Progenitor cell of endocrine pancreas (in vitro differentiated cells): ENCODE measurements around the gene EPPIN. TPM values are rescaled to one million over a fixed set of nuclear protein-coding genes. Genes with fewer than 3 reads are reported as not detected.

Experiments used
- DNase-seq: peaks from one replicate; pipeline ENCODE4 v3.0.0; 2021; ENCODE audit warnings: low spot score; ENCODE audit not compliant: unreplicated experiment
- H3K27ac Mint-ChIP-seq: 2 replicates; pipeline ENCODE4 v1.8.0; 2021; ENCODE audit warnings: mild to moderate bottlenecking, moderate library complexity, mixed read lengths
- H3K27me3 Mint-ChIP-seq: 2 replicates; pipeline ENCODE4 v1.8.0; 2021; ENCODE audit warnings: mixed read lengths
- H3K36me3 Mint-ChIP-seq: 2 replicates; pipeline ENCODE4 v1.8.0; 2022; ENCODE audit warnings: mixed read lengths; ENCODE audit not compliant: insufficient read depth
- H3K4me1 Mint-ChIP-seq: 2 replicates; pipeline ENCODE4 v1.8.0; 2021; ENCODE audit warnings: low read depth, mixed read lengths
- H3K4me3 Mint-ChIP-seq: 2 replicates; pipeline ENCODE4 v1.8.0; 2021; ENCODE audit warnings: low read depth, mild to moderate bottlenecking, moderate library complexity, mixed read lengths
- H3K9me3 Mint-ChIP-seq: 2 replicates; pipeline ENCODE4 v1.8.0; 2021; ENCODE audit warnings: low read depth, mixed read lengths
- total RNA-seq: library from RNA; stranded (reverse); gene quantifications from 2 replicates; pipeline ENCODE4 v1.2.1, GENCODE V29; 2021
- TF ChIP-seq, protein P1 (sequence below): fragments of 200-600 bp; sonication (generic); IDR thresholded peaks from one replicate; pipeline ENCODE4 v1.5.0; 2021; ENCODE audit warnings: antibody characterized with exemption, mild to moderate bottlenecking; ENCODE audit not compliant: unreplicated experiment

The EPPIN gene
- total RNA-seq, 1 donor from 2014 or later: not detected

DNA sequence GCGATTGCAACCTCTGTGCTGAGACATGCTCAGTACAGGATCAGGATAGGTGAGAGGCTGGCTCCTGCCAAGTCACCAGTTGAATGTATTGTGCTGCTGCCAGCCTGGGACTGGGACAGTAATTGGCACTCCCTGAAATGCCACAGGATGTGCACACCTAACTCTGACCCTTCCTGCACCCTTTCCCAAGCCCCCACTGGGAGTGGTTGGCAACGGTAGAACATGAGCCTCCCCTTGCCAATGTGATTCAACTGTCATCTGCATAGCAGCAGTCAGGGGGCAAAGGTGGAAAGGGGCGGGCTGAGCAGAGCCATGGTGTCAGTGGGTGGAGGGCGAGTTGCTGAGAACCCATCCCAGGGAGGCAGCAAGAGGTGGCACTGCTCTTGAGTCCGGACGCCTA lies 47.2 kb downstream of the EPPIN start:
- Mint-ChIP-seq H3K4me3 (no peak overlapping the region), H3K9me3 (no peaks in the 10 kb centered on the region), H3K27ac (no peak overlapping the region), H3K4me1 (no peaks in the 10 kb centered on the region), H3K27me3 (peaks cover 26% of the 10 kb centered on the region), H3K36me3 (no peaks in the 10 kb centered on the region)
- TF ChIP-seq, protein P1, sequence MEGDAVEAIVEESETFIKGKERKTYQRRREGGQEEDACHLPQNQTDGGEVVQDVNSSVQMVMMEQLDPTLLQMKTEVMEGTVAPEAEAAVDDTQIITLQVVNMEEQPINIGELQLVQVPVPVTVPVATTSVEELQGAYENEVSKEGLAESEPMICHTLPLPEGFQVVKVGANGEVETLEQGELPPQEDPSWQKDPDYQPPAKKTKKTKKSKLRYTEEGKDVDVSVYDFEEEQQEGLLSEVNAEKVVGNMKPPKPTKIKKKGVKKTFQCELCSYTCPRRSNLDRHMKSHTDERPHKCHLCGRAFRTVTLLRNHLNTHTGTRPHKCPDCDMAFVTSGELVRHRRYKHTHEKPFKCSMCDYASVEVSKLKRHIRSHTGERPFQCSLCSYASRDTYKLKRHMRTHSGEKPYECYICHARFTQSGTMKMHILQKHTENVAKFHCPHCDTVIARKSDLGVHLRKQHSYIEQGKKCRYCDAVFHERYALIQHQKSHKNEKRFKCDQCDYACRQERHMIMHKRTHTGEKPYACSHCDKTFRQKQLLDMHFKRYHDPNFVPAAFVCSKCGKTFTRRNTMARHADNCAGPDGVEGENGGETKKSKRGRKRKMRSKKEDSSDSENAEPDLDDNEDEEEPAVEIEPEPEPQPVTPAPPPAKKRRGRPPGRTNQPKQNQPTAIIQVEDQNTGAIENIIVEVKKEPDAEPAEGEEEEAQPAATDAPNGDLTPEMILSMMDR: no peak
- no peak for DNase-seq

DNA sequence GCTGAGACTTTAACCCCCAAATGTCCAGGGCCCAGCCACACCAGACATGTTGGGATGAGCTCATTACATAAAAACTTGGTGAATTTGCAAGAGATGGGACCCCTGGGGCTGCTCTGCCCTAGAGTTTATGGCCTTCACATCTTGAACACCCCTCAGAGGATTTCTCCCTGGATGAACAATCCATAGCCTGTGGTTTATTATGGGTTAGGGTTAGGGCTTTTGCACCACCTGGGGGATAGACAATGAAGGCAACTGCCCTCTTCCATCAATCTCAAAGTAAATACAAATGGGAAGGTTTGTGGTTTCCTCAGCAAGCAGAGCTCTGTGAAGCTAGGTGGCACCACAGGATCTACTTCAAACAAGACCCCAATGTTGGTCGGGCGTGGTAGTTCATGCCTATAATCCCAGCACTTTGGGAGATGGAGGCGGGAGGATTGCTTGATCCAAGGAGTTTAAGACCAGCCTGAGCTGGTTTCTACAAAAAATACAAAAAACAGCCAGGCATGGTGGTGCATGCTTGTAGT lies 49.2 kb downstream of the EPPIN start:
- no peak overlapping the region for H3K4me3 Mint-ChIP-seq
- no peak for DNase-seq
- H3K9me3 Mint-ChIP-seq: no peaks in the 10 kb centered on the region
- H3K27ac Mint-ChIP-seq: no peak overlapping the region
- H3K4me1 Mint-ChIP-seq: no peaks in the 10 kb centered on the region
- no peaks in the 10 kb centered on the region for H3K36me3 Mint-ChIP-seq
- peaks cover 24% of the 10 kb centered on the region for H3K27me3 Mint-ChIP-seq
- TF ChIP-seq, protein P1: no peak

DNA sequence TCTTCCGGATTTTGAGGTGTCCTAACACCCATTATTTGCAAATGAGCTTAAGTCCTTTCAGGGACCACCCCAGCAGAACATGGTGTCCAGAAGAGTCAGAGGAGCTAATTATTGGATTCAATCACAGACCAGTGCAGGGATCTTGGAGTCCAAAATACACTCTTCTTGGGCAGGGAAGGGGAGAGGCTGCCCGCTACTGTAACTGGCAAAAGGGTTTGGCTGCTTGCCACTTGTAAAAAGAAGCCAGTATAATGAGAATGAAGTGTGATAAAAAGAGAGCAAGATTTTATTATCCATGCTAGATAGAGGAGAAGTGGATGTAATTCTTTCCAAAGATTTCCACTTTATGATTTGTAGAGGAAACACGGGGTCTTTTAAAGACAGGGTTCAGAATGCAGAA lies 51.0 kb downstream of the EPPIN start:
- H3K27me3 Mint-ChIP-seq: peaks cover 23% of the 10 kb centered on the region
- no peaks in the 10 kb centered on the region for H3K36me3 Mint-ChIP-seq
- no peak for DNase-seq
- TF ChIP-seq, protein P1: no peak
- H3K9me3 Mint-ChIP-seq: no peaks in the 10 kb centered on the region
- H3K4me3 Mint-ChIP-seq: no peak overlapping the region
- H3K4me1 Mint-ChIP-seq: no peaks in the 10 kb centered on the region
- peak overlapping the region; percentile 11 for H3K27ac Mint-ChIP-seq

DNA sequence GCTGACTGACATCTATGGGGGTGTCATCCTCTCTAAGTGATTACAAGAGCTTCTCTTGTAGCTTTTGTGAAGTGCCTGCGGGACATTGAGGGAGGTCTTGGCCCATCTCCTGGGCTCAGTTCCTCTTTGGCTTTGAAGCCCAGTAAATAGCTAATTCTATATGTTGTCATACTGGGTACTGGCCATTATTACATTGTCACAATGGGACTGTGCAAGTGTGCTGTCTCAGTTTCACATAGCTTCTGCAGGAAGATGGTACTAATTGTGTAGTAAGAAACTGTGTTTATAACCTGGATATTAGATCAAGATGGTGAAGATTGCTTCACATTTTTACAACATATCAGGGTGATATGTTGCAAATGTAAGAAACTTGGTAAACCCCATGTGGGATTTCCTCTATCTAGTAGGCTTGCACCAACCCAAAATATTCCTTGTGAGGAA lies 51.7 kb downstream of the EPPIN start:
- no peak for DNase-seq
- no peak overlapping the region for H3K27ac Mint-ChIP-seq
- H3K36me3 Mint-ChIP-seq: no peaks in the 10 kb centered on the region
- H3K4me1 Mint-ChIP-seq: no peaks in the 10 kb centered on the region
- TF ChIP-seq, protein P1: no peak
- no peak overlapping the region for H3K4me3 Mint-ChIP-seq
- H3K9me3 Mint-ChIP-seq: no peaks in the 10 kb centered on the region
- H3K27me3 Mint-ChIP-seq: peaks cover 19% of the 10 kb centered on the region

Other genes starting within 250 kb of the EPPIN start
- gene RBPJL, start 240.6 kb downstream of the EPPIN start, total RNA-seq: 1.4 and 1.5 TPM in 2 replicates
- 0.20 TPM in 1 of 2 replicates, not detected in the other for gene MATN4, start 239.1 kb downstream of the EPPIN start, total RNA-seq
- 112 and 121 TPM in 2 replicates for gene SDC4, start 199.0 kb downstream of the EPPIN start, total RNA-seq
- 31.1 and 31.9 TPM in 2 replicates for gene SYS1, start 184.2 kb downstream of the EPPIN start, total RNA-seq
- gene TP53TG5, start 169.1 kb downstream of the EPPIN start, total RNA-seq: not detected in 2 replicates
- gene DBNDD2, start 139.1 kb downstream of the EPPIN start, total RNA-seq: 22.0 and 23.2 TPM in 2 replicates
- gene PIGT, start 131.3 kb downstream of the EPPIN start, total RNA-seq: 85.1 and 87.7 TPM in 2 replicates
- gene WFDC2, start 77.6 kb downstream of the EPPIN start, total RNA-seq: 161 and 188 TPM in 2 replicates
- gene SPINT3, start 31.8 kb downstream of the EPPIN start, total RNA-seq: not detected in 2 replicates
- not detected in 2 replicates for gene WFDC6, start 7.9 kb downstream of the EPPIN start, total RNA-seq
- not detected in 2 replicates for gene WFDC8, start 31.9 kb upstream of the EPPIN start, total RNA-seq
- not detected in 2 replicates for gene WFDC10A, start 82.3 kb upstream of the EPPIN start, total RNA-seq
- gene WFDC9, start 83.9 kb upstream of the EPPIN start, total RNA-seq: not detected in 2 replicates
- not detected in 2 replicates for gene WFDC11, start 122.8 kb upstream of the EPPIN start, total RNA-seq
- gene WFDC13, start 154.6 kb upstream of the EPPIN start, total RNA-seq: not detected in 2 replicates
- not detected in 2 replicates for gene WFDC10B, start 157.6 kb upstream of the EPPIN start, total RNA-seq
- gene SPINT4, start 174.9 kb upstream of the EPPIN start, total RNA-seq: not detected in 2 replicates
- 0.62 and 0.84 TPM in 2 replicates for gene WFDC3, start 244.5 kb upstream of the EPPIN start, total RNA-seq
- 29.3 and 33.4 TPM in 2 replicates for gene DNTTIP1, start 244.6 kb upstream of the EPPIN start, total RNA-seq